HG02885 (cell line): ENCODE results near the gene TTLL11.
"Not testable (repeated sequence)": the region's sequence is repeated elsewhere in the genome, so short reads cannot be mapped to it uniquely, and the experiment has no call there.

Experiments
- ATAC-seq: cut with Tn5 transposase; IDR thresholded peaks from one replicate; pipeline ENCODE4 v1.9.1; 2021; ENCODE audit warnings: mild to moderate bottlenecking; ENCODE audit not compliant: unreplicated experiment, poor library complexity

TTLL11 gene

GRCh38 chr9:122125509-122126330, 32.6 kb upstream of the TTLL11 start:
- no peak for ATAC-seq

GRCh38 chr9:122125158-122125508, 32.0 kb upstream of the TTLL11 start:
- peak; percentile 81 for ATAC-seq

- no peak for ATAC-seq
These were observed 31.4 kb upstream of the TTLL11 start for GRCh38 chr9:122124528-122124927.

- no peak for ATAC-seq
These were observed 30.9 kb upstream of the TTLL11 start for GRCh38 chr9:122124048-122124447.

- peak; percentile 52 for ATAC-seq
These were observed 30.0 kb upstream of the TTLL11 start for GRCh38 chr9:122122903-122123632.

GRCh38 chr9:122122468-122122867, 29.4 kb upstream of the TTLL11 start:
- ATAC-seq: no peak

- no peak for ATAC-seq
These were observed 28.8 kb upstream of the TTLL11 start for GRCh38 chr9:122121931-122122330.

- ATAC-seq: no peak
These were observed 28.3 kb upstream of the TTLL11 start for GRCh38 chr9:122121391-122121790.

- ATAC-seq: no peak
These were observed 27.4 kb upstream of the TTLL11 start for GRCh38 chr9:122120316-122121071.

GRCh38 chr9:122119721-122120120, 26.6 kb upstream of the TTLL11 start:
- no peak for ATAC-seq

GRCh38 chr9:122119166-122119521, 26.0 kb upstream of the TTLL11 start:
- ATAC-seq: no peak

GRCh38 chr9:122118343-122119165, 25.4 kb upstream of the TTLL11 start:
- no peak for ATAC-seq

- not testable (repeated sequence) for ATAC-seq
These were observed 24.1 kb upstream of the TTLL11 start for GRCh38 chr9:122117241-122117640.

GRCh38 chr9:122116448-122117173, 23.5 kb upstream of the TTLL11 start:
- ATAC-seq: no peak

GRCh38 chr9:122116040-122116439, 22.9 kb upstream of the TTLL11 start:
- no peak for ATAC-seq

GRCh38 chr9:122115176-122116035, 22.3 kb upstream of the TTLL11 start:
- no peak for ATAC-seq

- no peak for ATAC-seq
These were observed 20.5 kb upstream of the TTLL11 start for GRCh38 chr9:122113574-122113973.

- no peak for ATAC-seq
These were observed 19.1 kb upstream of the TTLL11 start for GRCh38 chr9:122112238-122112637.
